ENCODE data around the gene PDE8A. TPM values are rescaled to one million over a fixed set of nuclear protein-coding genes. Genes with fewer than 3 reads are reported as not detected.
"Not testable (repeated sequence)": the region's sequence is repeated elsewhere in the genome, so short reads cannot be mapped to it uniquely, and the experiment has no call there.

The PDE8A gene
- total RNA-seq, 1 donor from 2014 or later: 14.9 TPM

- intact Hi-C loops (cut with micrococcal nuclease): no loop called here
- DNase-seq: no peak
- ATAC-seq: no peak
Observed at GRCh38 chr15:85139391-85139790, 157.7 kb downstream of the PDE8A start.

- intact Hi-C loops (cut with micrococcal nuclease): no loop called here
- DNase-seq (no peak), ATAC-seq (no peak)
Observed at GRCh38 chr15:85141726-85142125, 160.1 kb downstream of the PDE8A start.

DNA sequence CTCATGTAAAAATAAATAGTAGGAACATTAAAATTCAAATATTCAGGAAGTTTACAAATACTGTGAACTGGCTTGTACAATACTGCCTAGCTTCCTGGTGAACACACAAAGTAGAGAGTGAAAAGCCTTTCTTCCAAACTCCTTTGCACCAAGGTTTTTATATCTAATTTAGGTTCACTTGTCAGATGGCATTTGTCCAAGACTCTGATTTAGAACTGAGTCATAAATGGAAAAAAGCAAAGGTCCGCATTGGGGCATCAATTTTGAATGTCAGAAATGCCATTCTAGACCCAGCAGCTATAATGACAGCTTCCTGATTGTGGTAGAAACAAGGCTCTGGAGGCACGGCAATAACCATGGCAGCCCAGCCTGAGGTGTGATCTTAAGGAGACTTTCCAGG, 160.7 kb downstream of the PDE8A start:
- no peak for DNase-seq
- intact Hi-C loops (cut with micrococcal nuclease): no loop called here
- no peak for ATAC-seq

- DNase-seq (no peak), ATAC-seq (no peak)
- intact Hi-C loops (cut with micrococcal nuclease): no loop called here
Observed at GRCh38 chr15:85149465-85150129, 167.9 kb downstream of the PDE8A start.

- DNase-seq (no peak), ATAC-seq (no peak)
- intact Hi-C loops (cut with micrococcal nuclease): no loop called here
Observed at GRCh38 chr15:85150130-85150480, 168.4 kb downstream of the PDE8A start.

- DNase-seq (no peak), ATAC-seq (no peak)
- intact Hi-C loops (cut with micrococcal nuclease): no loop called here
Observed at GRCh38 chr15:85151145-85151544, 169.5 kb downstream of the PDE8A start.

- intact Hi-C loops (cut with micrococcal nuclease): no loop called here
- ATAC-seq (no peak), DNase-seq (no peak)
Observed at GRCh38 chr15:85151861-85152260, 170.2 kb downstream of the PDE8A start.

DNA sequence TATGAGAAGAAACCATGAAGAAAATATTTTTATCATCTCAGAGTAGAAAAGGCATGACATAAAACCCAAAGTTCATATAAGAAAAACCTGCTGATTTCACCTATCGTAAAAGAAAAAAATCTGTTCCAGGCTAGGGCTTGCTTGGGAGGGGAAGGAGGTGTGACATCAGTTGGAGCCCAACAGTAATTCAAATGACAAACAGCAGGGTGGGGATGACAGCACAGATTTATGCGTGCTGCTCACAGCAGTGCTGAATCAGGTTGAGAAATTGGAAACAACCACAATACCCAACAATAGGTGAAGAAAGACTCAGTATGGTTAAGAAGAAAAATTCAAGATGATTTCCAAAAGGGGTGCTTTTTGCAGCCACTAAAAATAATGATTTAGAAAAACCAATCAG, 172.4 kb downstream of the PDE8A start:
- DNase-seq (no peak), ATAC-seq (no peak)
- intact Hi-C loops (cut with micrococcal nuclease): no loop called here

- intact Hi-C loops (cut with micrococcal nuclease): no loop called here
- ATAC-seq: no peak
- no peak for DNase-seq
Observed at GRCh38 chr15:85155360-85155759, 173.7 kb downstream of the PDE8A start.

DNA sequence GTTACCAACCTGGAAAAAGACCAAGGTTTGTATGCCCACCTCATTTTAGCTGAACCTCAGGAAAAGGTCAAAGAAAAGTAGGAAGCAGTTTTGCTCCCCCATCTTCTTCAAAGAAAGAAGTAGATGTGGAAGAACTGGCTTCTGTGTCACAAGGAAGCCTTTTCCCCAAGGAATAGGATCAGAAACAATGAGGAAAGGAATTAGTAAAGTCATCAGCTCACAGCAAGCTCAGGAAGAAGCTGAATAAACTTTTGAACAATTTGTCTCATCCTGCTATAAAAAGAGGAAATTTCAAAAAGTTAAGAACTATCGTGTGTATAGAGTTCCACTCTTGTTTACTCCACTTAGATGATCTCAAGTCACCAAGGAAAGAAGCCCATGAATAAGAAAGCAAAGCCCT, 174.2 kb downstream of the PDE8A start:
- intact Hi-C loops (cut with micrococcal nuclease): no loop called here
- ATAC-seq (no peak), DNase-seq (no peak)

DNA sequence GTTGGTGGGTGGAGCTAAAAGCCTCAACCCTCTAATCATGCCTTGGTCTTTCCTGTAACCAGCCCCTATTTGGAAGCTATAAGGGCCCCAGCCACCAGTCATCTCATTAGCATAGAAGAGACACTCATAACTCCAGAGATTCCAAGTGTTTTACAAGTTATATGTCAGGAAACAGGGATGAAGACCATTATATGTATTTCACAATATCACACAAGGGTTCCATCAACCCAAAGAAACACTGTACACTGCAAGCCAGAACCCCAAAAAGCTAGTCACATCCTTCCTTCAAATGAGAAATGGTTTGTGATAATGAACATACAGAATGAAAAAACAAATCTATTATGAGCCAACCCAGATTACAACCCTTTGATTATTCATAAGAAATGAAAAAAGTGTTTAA, 175.7 kb downstream of the PDE8A start:
- DNase-seq: no peak
- no peak for ATAC-seq
- intact Hi-C loops (cut with micrococcal nuclease): no loop called here

DNA sequence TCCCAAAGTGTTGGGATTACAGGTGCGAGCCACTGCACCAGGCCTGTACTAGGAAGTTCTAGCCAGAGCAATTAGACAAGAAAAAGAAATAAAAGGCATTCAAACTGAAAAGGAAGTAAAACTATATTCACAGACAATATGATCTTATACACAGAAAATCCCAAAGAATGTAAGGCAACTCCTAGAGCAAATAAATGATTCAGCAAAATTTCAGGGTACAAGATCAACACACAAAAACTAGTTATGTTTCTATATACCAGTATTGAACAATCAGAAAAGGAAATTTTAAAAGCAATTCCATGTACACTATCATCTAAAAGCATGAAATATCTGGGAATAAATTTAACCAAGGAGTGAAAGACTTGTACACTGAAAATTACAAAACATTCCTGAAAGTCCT, 180.6 kb downstream of the PDE8A start:
- no peak for ATAC-seq
- DNase-seq: no peak
- intact Hi-C loops (cut with micrococcal nuclease): no loop called here

DNA sequence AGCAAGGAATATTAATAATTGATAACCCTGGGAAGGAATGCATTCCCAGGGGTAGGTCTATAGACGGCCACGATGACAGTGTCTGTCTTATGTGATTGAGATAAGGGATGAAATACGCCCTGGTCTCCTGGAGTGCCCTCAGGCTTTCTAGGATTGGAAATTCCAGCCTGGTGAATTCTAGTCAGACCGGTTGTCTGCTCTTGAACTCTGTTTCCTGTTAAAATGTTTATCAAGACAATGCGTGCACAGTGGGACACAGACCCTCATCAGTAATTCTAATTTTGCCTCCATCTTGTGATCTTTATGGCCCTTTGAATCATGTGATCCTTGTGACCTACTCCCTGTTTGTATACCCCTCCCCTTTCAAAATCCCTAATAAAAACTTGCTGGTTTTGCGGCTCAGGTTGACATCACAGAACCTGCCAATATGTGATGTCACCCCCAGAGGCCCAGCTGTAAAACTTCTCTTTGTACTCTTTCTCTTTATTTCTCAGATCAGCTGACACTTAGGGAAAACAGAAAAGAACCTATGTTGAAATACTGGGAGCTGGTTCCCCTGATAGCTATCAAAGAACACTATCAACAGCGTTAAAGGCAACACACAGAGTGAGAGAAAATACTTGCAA, 183.3 kb downstream of the PDE8A start:
- DNase-seq: no peak
- intact Hi-C loops (cut with micrococcal nuclease): no loop called here
- no peak for ATAC-seq

DNA sequence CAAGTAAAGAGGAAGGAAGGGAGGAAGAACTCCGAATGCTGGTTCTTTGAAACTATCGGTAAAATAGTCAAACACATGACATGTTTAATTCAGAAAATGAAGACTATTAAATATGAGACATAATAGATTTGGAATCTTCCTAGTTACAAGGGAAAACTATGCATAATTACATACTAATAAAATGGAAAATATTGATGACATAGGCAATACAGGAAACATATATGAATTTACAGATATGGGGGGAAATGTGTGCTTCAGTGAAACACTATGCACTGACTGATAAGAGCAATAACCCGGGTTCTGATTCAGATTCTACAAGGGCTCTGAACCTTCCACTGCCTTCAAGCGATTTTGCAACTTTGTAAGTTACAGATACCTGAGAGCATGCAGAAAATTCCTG, 185.9 kb downstream of the PDE8A start:
- ATAC-seq: no peak
- intact Hi-C loops (cut with micrococcal nuclease): no loop called here
- no peak for DNase-seq

- DNase-seq (no peak), ATAC-seq (peak; percentile 23)
- intact Hi-C loops (cut with micrococcal nuclease): no loop called here
Observed at GRCh38 chr15:85168642-85169173, 187.1 kb downstream of the PDE8A start.

DNA sequence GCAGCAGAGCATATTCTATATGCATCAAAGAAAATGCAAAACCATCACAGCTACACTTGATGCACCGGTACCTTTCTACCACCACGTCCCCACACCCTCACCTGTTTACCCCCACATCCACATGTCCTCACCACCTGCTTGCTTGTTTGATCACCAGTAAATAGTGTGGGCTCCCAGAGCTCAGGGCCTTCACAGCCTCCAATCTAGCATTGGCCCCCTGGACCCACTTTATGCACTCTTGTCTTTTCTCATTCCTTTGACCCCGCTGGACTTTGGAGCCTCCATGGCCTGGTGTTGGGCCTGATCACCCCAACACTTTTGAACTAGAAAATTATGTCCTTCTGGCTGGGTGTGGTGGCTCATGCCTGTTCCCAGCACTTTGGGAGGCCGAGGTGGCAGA, 190.1 kb downstream of the PDE8A start:
- intact Hi-C loops (cut with micrococcal nuclease): no loop called here

DNA sequence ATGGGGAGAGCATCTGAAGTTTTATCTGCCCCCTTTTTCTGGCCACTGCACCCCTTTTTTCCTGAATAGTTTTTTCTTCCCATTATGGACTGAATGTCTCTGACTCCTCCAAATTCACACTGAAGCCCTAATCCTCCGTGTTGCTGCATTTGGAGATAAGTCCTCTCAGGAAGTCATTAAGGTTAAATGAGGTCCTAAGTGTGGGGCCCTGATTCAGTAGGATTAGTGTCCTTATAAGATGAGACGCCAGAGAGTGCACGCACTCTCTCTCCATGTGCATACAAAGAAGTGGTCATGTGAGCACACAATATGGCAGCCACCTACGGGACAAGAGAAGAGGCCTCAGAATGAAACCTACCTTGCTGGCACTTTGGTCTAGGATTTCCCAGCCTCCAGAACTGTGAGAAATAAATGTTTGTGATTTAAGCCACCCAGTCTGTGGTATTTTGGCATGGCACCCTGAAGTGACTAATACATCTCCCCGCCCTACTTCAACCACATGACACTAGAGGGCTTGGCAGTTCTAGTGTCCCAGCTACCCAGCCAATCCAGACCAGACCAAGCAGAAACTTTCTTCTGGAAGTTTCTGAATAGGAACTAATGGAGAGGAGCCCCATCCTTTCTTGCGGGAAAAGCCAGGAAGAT, 191.3 kb downstream of the PDE8A start:
- intact Hi-C loops (cut with micrococcal nuclease): no loop called here
- ATAC-seq (no peak), DNase-seq (no peak)

More for the DNA sequence above, 190.1 kb downstream of the PDE8A start:
- DNase-seq (no peak), ATAC-seq (no peak)

DNA sequence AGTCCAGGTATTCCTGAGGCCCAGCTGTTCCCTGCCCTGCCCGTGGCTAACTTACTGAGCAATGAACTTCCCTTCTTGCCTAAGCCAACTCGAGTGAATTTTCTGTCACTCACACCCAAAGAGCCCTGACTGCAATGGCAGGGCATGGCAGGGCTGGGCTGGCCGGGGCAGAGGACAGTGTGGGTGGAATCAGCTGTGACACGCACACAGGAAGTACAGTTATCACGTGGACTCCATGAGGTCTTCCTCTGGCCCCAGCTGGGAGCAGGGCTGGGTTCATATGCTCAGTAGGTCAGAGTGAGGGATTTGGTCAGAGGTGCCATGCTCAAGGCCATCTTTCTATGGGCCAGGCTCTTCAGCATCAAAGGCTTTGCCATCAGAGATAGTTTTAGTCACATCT, 192.0 kb downstream of the PDE8A start:
- ATAC-seq; intact Hi-C loops (cut with micrococcal nuclease); DNase-seq: not testable (repeated sequence)

GRCh38 chr15:85174521-85174920, 192.9 kb downstream of the PDE8A start:
- DNase-seq: no peak
- no peak for ATAC-seq

DNA sequence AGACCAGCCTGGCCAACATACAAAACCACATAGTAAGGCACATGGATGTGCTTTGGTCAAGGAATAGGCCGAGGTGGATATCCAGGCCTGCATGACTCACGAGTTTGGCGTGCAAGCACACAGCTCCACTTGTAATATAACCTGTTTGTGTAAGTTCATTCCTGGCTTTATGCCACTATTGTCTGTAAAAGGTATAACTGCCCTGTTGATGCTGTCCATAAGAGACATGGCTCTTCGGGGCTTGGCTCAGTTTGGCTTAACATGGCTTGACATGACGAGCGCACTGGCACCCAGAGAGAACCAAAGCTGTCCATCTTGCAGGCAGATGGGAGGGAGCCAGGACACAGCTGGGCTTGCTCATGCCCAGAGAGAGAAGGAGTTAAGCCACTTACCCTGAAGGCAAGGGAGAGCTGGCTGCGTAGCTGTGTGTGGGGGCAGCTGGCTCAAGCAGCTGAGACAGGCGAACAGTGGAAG, 195.4 kb downstream of the PDE8A start:
- DNase-seq; intact Hi-C loops (cut with micrococcal nuclease): not testable (repeated sequence)

More at GRCh38 chr15:85174521-85174920, 192.9 kb downstream of the PDE8A start:
- intact Hi-C loops (cut with micrococcal nuclease): no loop called here

More for the DNA sequence above, 195.4 kb downstream of the PDE8A start:
- ATAC-seq: peak; percentile 45

Measured in left ventricle myocardium superior (tissue), 1 donor.